Measurements from ENCODE around the gene ITGBL1.

DNA sequence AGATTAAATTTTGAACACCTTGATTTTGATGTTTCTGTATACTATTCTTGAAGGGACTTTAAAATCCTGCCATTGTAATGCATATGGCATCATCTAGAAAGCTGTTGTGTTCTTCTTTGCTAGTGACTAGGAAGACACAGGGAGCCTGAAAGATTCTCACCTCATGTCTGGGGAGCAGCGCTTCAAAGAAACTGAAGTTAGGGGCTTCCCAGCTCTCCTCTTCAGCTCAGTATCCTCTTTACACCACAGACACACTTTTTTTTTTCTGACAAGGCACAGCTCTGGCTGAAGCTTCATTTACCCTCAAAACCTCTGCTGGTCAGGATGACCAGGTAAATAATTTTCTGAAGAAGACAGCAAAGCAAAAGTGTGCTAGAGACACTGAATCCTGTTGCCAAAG lies 255.6 kb downstream of the ITGBL1 start:
- TF ChIP-seq, protein P1, sequence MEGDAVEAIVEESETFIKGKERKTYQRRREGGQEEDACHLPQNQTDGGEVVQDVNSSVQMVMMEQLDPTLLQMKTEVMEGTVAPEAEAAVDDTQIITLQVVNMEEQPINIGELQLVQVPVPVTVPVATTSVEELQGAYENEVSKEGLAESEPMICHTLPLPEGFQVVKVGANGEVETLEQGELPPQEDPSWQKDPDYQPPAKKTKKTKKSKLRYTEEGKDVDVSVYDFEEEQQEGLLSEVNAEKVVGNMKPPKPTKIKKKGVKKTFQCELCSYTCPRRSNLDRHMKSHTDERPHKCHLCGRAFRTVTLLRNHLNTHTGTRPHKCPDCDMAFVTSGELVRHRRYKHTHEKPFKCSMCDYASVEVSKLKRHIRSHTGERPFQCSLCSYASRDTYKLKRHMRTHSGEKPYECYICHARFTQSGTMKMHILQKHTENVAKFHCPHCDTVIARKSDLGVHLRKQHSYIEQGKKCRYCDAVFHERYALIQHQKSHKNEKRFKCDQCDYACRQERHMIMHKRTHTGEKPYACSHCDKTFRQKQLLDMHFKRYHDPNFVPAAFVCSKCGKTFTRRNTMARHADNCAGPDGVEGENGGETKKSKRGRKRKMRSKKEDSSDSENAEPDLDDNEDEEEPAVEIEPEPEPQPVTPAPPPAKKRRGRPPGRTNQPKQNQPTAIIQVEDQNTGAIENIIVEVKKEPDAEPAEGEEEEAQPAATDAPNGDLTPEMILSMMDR (IDR thresholded peaks at IDR 0.05), result no peak
- TF ChIP-seq POLR2A (IDR thresholded peaks at IDR 0.05), result no peak
